Measurements from ENCODE around the gene STK17B. TPM values are rescaled to one million over a fixed set of nuclear protein-coding genes. Genes with fewer than 3 reads are reported as not detected.

Gene STK17B
- total RNA-seq, 1 donor from 2014 or later = 54.0 TPM

DNA sequence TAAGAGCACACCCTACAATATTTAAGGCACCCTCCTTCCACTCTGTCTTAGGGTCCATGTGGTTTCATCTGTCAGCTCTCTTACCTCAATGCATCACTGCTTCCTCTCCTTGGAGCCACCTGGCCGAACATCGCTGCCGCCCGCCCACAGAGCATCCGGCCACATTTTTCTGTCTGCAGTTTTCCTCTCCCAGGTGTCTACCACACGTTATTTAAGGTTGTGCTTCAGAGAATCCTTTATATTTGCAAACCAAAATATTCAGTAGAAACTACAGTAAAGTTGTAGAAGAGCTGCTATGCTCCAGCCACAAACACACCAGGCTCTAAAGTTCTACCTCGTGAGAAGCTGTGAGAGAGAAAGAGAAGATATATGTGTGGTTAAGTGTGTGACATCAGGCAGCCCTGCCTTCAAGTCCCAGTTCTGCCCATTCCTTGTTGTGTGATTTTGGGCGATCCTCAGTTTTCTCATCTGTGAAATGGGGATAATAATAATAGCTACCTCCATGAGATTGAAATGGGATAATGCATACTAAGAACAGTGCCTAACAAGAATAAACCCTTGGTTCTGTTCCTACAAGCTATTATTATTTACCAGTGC is 4.9 kb upstream of the STK17B start:
- Histone ChIP-seq H3K36me3 (no peaks in the 10 kb centered on the region), H3K4me1 (peaks cover 9% of the 10 kb centered on the region), H3K9me3 (no peaks in the 10 kb centered on the region), H3K27ac (no peak overlapping the region), H3K27me3 (ENCODE audit: low read depth) (no peaks in the 10 kb centered on the region), H3K4me3 (no peak overlapping the region)
- DNase-seq = no peak
- intact Hi-C loops (cut with DNase I) = no loop called here
- ATAC-seq = peak in 1 of 2 donors; percentile 2
- TF ChIP-seq, protein P1, sequence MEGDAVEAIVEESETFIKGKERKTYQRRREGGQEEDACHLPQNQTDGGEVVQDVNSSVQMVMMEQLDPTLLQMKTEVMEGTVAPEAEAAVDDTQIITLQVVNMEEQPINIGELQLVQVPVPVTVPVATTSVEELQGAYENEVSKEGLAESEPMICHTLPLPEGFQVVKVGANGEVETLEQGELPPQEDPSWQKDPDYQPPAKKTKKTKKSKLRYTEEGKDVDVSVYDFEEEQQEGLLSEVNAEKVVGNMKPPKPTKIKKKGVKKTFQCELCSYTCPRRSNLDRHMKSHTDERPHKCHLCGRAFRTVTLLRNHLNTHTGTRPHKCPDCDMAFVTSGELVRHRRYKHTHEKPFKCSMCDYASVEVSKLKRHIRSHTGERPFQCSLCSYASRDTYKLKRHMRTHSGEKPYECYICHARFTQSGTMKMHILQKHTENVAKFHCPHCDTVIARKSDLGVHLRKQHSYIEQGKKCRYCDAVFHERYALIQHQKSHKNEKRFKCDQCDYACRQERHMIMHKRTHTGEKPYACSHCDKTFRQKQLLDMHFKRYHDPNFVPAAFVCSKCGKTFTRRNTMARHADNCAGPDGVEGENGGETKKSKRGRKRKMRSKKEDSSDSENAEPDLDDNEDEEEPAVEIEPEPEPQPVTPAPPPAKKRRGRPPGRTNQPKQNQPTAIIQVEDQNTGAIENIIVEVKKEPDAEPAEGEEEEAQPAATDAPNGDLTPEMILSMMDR (IDR thresholded peaks at IDR 0.05) = no peak

DNA sequence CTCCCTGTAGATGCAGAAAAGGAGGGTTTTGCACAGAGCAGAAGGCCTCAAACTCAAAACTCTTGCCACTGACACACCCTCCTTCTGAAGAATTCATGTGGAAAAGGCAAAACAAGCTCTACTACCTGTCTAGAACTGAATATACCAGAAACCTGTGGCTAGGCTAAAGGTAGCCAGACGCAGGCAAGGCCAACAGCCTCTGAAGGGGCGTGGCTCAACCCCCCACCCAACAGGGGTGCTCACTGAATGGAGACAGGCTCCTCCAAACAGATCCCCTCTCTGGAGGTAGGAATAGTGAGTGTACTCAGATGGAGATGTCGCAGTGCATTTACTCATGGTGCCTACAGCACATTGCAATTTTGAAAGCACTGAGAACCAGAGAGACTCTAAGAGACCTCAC is 3.0 kb upstream of the STK17B start:
- H3K4me3 ChIP-seq = no peak overlapping the region
- ATAC-seq = no peak
- no peaks in the 10 kb centered on the region for H3K27me3 ChIP-seq (ENCODE audit: low read depth)
- intact Hi-C loops (cut with DNase I) = no loop called here
- no peaks in the 10 kb centered on the region for H3K36me3 ChIP-seq
- no peaks in the 10 kb centered on the region for H3K9me3 ChIP-seq
- no peak overlapping the region for H3K27ac ChIP-seq
- TF ChIP-seq, protein P1 (IDR thresholded peaks at IDR 0.05) = no peak
- no peak for DNase-seq
- H3K4me1 ChIP-seq = peaks cover 17% of the 10 kb centered on the region

DNA sequence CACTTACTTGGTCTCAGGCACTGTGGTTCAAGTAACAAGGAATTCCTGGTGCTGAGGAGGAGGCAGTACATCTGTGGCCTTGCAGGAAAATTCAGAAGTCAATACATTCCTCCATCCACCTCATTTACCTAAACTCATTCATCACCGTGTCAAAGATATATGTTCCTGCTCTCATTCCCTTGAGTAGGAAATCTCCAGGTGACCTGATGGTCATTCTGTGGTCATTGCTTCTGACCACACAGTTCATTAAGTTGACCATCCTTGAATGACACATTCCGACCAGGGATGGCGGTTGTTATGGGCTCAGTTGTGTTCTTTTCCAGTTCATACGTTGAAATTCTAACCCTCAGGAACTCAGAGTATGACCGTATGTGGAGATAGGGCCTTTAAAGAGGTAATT is 2.1 kb upstream of the STK17B start:
- Histone ChIP-seq H3K27me3 (ENCODE audit: low read depth) (no peaks in the 10 kb centered on the region), H3K36me3 (no peaks in the 10 kb centered on the region), H3K4me3 (no peak overlapping the region), H3K4me1 (peaks cover 21% of the 10 kb centered on the region), H3K9me3 (no peaks in the 10 kb centered on the region), H3K27ac (no peak overlapping the region)
- no peak for ATAC-seq
- intact Hi-C loops (cut with DNase I) = no loop called here
- no peak for DNase-seq
- TF ChIP-seq, protein P1 (IDR thresholded peaks at IDR 0.05) = no peak

DNA sequence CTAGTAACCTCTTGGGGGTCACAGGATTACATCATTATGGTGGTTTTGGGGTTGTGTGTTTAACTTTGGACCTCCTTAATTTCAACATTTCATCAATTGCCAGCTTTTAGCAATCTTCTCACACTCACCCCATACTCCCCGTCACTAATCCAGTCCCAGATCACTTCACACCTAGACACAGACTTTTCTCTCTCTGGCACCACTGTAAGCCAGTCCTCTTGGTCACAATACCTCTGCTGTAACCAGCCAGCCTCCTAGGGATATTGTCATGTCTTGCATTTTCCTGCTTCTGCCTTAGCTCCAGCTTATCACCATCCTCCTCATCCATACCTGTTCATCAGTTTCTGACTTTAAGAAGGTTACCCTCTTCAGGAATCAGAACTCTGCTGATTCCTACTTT is 1.6 kb upstream of the STK17B start:
- Histone ChIP-seq H3K4me3 (no peak overlapping the region), H3K36me3 (no peaks in the 10 kb centered on the region), H3K27ac (no peak overlapping the region), H3K27me3 (ENCODE audit: low read depth) (no peaks in the 10 kb centered on the region), H3K4me1 (peaks cover 24% of the 10 kb centered on the region), H3K9me3 (no peaks in the 10 kb centered on the region)
- TF ChIP-seq, protein P1 (IDR thresholded peaks at IDR 0.05) = no peak
- intact Hi-C loops (cut with DNase I) = no loop called here
- DNase-seq (no peak), ATAC-seq (no peak)

DNA sequence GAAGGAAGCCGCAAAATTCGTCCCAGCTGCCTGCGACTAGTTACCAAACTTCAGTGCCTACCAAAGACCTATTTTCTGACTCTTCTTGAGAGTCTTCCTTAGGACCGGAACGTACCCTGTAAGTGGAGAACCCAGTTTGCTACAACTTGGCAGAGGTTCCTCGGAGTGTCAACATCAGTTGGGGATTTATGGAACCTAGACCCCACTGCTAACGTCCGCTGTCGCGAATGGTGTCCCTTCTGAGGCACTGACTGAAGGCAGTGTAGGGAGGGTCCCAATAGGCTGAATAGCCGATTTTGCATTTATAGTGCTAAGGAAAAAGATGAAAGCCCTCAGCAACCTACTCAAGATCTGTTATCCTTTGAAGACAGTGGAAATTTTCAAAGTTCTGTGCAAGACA is 568 bp upstream of the STK17B start:
- intact Hi-C loops (cut with DNase I) = no loop called here
- TF ChIP-seq, protein P1 (IDR thresholded peaks at IDR 0.05) = no peak
- Histone ChIP-seq H3K27me3 (ENCODE audit: low read depth) (no peaks in the 10 kb centered on the region), H3K27ac (peak overlapping the region; percentile 76), H3K36me3 (no peaks in the 10 kb centered on the region), H3K4me1 (peaks cover 33% of the 10 kb centered on the region), H3K9me3 (no peaks in the 10 kb centered on the region), H3K4me3 (peak overlapping the region; percentile 97)
- DNase-seq (no peak), ATAC-seq (no peak)
